Endothelial cell of umbilical vein (primary cell): ENCODE data around the gene NLN. TPM values are rescaled to one million over a fixed set of nuclear protein-coding genes. Genes with fewer than 3 reads are reported as not detected.

Experiments used
- BruUV-seq: library from RNA; stranded (reverse); fragments of 400-500 nt; replicated peaks from 2 replicates; lab custom pipeline; 2021; lab: Mats Ljungman, UMichigan
- CTCF ChIA-PET: fragments of 300-600, 350-600 bp; sonication (Branson Sonifier 250); formaldehyde crosslinking; loops from one replicate; lab custom pipeline; 2021; ENCODE audit warnings: antibody characterized with exemption, inconsistent platforms; lab: Charles Lee
- POLR2A ChIA-PET: fragments of 300-600, 350-600 bp; sonication (Branson Sonifier 250); formaldehyde crosslinking; loops from one replicate; lab custom pipeline; 2021; ENCODE audit warnings: antibody characterized with exemption, inconsistent platforms; lab: Charles Lee
- DNase-seq: peaks from one replicate; pipeline ENCODE4 v3.0.0-alpha.2; 2011; ENCODE audit warnings: low read depth, low spot score
- FAIRE-seq: peaks from 2 replicates; lab custom pipeline; 2011; peaks lifted over from hg19 to GRCh38; lab: Jason Lieb, UNC
- H2AFZ ChIP-seq: 2 replicates; pipeline ENCODE4 v1.6.0; 2012; ENCODE audit warnings: low read depth, low read length, control low read depth, inconsistent platforms
- H3K27ac ChIP-seq: 2 replicates; pipeline ENCODE4 v1.5.1; 2011; ENCODE audit warnings: low read depth, mild to moderate bottlenecking, control low read depth, low read length, moderate library complexity; ENCODE audit not compliant: insufficient read depth
- H3K27me3 ChIP-seq, 2 experiments: 2 replicates each; pipeline versions ENCODE4 v1.6.0 to v1.6.1; 2011; ENCODE audit warnings: low read length in 2 of 2, mixed read lengths in 1 of 2; ENCODE audit not compliant: control insufficient read depth in 2 of 2, insufficient read depth in 2 of 2
- H3K36me3 ChIP-seq, 2 experiments: 2 replicates in 1 of 2; 3 replicates in 1 of 2; pipeline ENCODE4 v1.5.1; 2011; ENCODE audit warnings: low read length in 2 of 2, mild to moderate bottlenecking in 1 of 2, moderate library complexity in 1 of 2; ENCODE audit not compliant: control insufficient read depth in 2 of 2, insufficient read depth in 2 of 2; ENCODE audit errors: extremely low read depth in 1 of 2
- H3K4me1 ChIP-seq: 3 replicates; pipeline ENCODE4 v1.5.1; 2011; ENCODE audit warnings: mild to moderate bottlenecking, low read length; ENCODE audit not compliant: control insufficient read depth, insufficient read depth; ENCODE audit errors: extremely low read depth
- H3K4me2 ChIP-seq: 2 replicates; pipeline ENCODE4 v1.6.1; 2011; ENCODE audit warnings: low read length, control low read depth, mixed read lengths; ENCODE audit not compliant: insufficient read depth
- H3K4me3 ChIP-seq, 3 experiments: fragments of 200-600 bp in 1 of 3; sonication (generic), shearing (Covaris generic) in 1 of 3; replicated peaks in 1 of 3; 2 replicates each; pipeline ENCODE4 v1.5.1; 2011 to 2016; ENCODE audit warnings: control low read depth in 3 of 3, low read length in 3 of 3, mild to moderate bottlenecking in 2 of 3, inconsistent platforms in 1 of 3, low read depth in 1 of 3, moderate library complexity in 1 of 3; ENCODE audit not compliant: insufficient read depth in 1 of 3
- H3K79me2 ChIP-seq: 2 replicates; pipeline ENCODE4 v1.6.0; 2012; ENCODE audit warnings: low read length, inconsistent platforms; ENCODE audit not compliant: control insufficient read depth, insufficient read depth
- H3K9ac ChIP-seq: replicated peaks from 2 replicates; pipeline ENCODE3; 2011; ENCODE audit warnings: low read length, control low read depth; ENCODE audit not compliant: insufficient read depth; ENCODE audit errors: extremely low read depth
- H3K9me1 ChIP-seq: replicated peaks from 3 replicates; pipeline ENCODE4 v1.6.0; 2011; ENCODE audit warnings: mild to moderate bottlenecking, low read length; ENCODE audit not compliant: control insufficient read depth, insufficient read depth; ENCODE audit errors: extremely low read depth
- H3K9me3 ChIP-seq: replicated peaks from 2 replicates; pipeline ENCODE4 v1.5.1; 2012; ENCODE audit warnings: low read length, inconsistent platforms; ENCODE audit not compliant: control insufficient read depth, insufficient read depth
- H4K20me1 ChIP-seq: replicated peaks from 2 replicates; pipeline ENCODE3; 2011; ENCODE audit warnings: mild to moderate bottlenecking, low read length; ENCODE audit not compliant: control insufficient read depth, insufficient read depth; ENCODE audit errors: extremely low read depth
- FOS ChIP-seq: IDR thresholded peaks from 2 replicates; pipeline ENCODE4 v1.6.1; 2011; ENCODE audit warnings: mild to moderate bottlenecking, low read length, moderate library complexity, borderline replicate concordance; ENCODE audit not compliant: insufficient read depth
- GATA2 ChIP-seq: IDR thresholded peaks from 2 replicates; pipeline ENCODE4 v1.7.0; 2011; ENCODE audit warnings: low read depth, mild to moderate bottlenecking, moderate library complexity, mixed read lengths, low read length; ENCODE audit not compliant: insufficient read length, insufficient read depth
- MYC ChIP-seq: IDR thresholded peaks from one replicate; pipeline ENCODE4 v1.6.1; 2011; ENCODE audit warnings: mild to moderate bottlenecking, low read depth, low read length
- POLR2A ChIP-seq: IDR thresholded peaks from 2 replicates; pipeline ENCODE4 v1.6.1; 2012; ENCODE audit warnings: low read depth, mild to moderate bottlenecking, control low read depth, low read length
- POLR2AphosphoS5 ChIP-seq: IDR thresholded peaks from 2 replicates; pipeline ENCODE4 v1.6.1; 2012; ENCODE audit warnings: low read depth, mild to moderate bottlenecking, control low read depth, low read length, moderate library complexity; ENCODE audit not compliant: insufficient read depth
- dilution Hi-C: fragments of 300-500 bp; cut with MboI; formaldehyde crosslinking; loops from one replicate; pipeline ENCODE4 v1.15.0; 2019; ENCODE audit warnings: low sequenced_read_pairs; ENCODE audit not compliant: extremely low pct_ligation_motif_present
- intact Hi-C: fragments of 100-400 bp; cut with micrococcal nuclease; formaldehyde crosslinking; loops from one replicate; pipeline ENCODE4 v1.10.0; 2022
- polyA plus RNA-seq, 4 experiments: library from polyadenylated mRNA; depleted of rRNA in 3 of 4; stranded (reverse) in 3 of 4; unstranded in 1 of 4; fragments of >200 nt; gene quantifications; 2 replicates each; pipeline versions ENCODE4 v1.2.1 to v1.2.3, GENCODE V29; 2011 to 2012; ENCODE audit warnings: missing spikeins in 1 of 4
- total RNA-seq: library from RNA; stranded (reverse); gene quantifications from 2 replicates; pipeline ENCODE4 v1.2.3, GENCODE V29; 2021
- TF ChIP-seq, protein P1 (sequence below): IDR thresholded peaks from 2 replicates; pipeline ENCODE4 v1.6.1; 2011; ENCODE audit not compliant: insufficient read depth, insufficient read length

NLN gene
- total and polyA plus RNA-seq, 2 donors (not counting 3 experiments of a cell fraction or from before 2014, with no cell fraction given), result 14.2 to 63.3 TPM

DNA sequence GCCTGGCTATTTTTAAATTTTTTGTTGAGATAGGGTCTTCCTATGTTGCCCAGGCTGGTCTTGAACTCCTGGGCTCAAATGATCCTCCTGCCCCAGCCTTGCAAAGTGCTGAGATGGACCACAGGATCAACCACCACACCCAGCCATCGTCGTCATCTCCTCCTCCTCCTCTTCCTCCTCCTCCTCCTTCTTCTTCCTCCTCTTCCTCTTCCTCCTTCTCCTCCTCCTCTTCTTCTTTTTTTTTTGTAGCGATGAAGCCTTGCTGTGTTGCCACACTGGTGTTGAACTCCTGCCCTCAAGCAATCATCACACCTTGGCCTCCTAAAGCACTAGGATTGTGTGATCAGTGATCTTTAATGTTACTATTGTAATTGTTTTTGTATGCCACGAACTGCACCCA is 155.0 kb downstream of the NLN start:
- H3K4me2 ChIP-seq, result no peak overlapping the region
- H3K9me1 ChIP-seq, result no peaks in the 10 kb centered on the region
- no peaks in the 10 kb centered on the region for H3K9me3 ChIP-seq
- DNase-seq, result no peak
- BruUV-seq, result no TSS peak
- FAIRE-seq, result no peak
- H2AFZ ChIP-seq, result no peak overlapping the region
- intact Hi-C loops (no loop called here), dilution Hi-C loops (no loop called here)
- H3K9ac ChIP-seq, result no peak overlapping the region
- ChIA-PET CTCF (no interaction called here), POLR2A (no interaction called here)
- no peak overlapping the region for H3K4me3 ChIP-seq
- no peaks in the 10 kb centered on the region for H4K20me1 ChIP-seq
- TF ChIP-seq MYC (no peak), POLR2AphosphoS5 (no peak), FOS (no peak), GATA2 (no peak), POLR2A (no peak)
- TF ChIP-seq, protein P1, sequence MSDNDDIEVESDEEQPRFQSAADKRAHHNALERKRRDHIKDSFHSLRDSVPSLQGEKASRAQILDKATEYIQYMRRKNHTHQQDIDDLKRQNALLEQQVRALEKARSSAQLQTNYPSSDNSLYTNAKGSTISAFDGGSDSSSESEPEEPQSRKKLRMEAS, result no peak
- no peaks in the 10 kb centered on the region for H3K36me3 ChIP-seq
- H3K27ac ChIP-seq, result no peak overlapping the region
- peaks cover 8% of the 10 kb centered on the region for H3K4me1 ChIP-seq
- no peaks in the 10 kb centered on the region for H3K27me3 ChIP-seq
- no peaks in the 10 kb centered on the region for H3K79me2 ChIP-seq

Other genes starting within 250 kb of the NLN start
- gene ADAMTS6, start 240.3 kb upstream of the NLN start, total RNA-seq, result 43.4 and 57.4 TPM in 2 replicates
- 16.2 and 20.4 TPM in 2 replicates for gene ADAMTS6, start 240.3 kb upstream of the NLN start, polyA plus RNA-seq
- 49.3 and 50.7 TPM in 2 replicates for gene CENPK, start 159.0 kb upstream of the NLN start, total RNA-seq
- gene CENPK, start 159.0 kb upstream of the NLN start, polyA plus RNA-seq, result 4.4 and 8.0 TPM in 2 replicates
- 40.9 and 41.9 TPM in 2 replicates for gene PPWD1, start 158.9 kb upstream of the NLN start, total RNA-seq
- gene PPWD1, start 158.9 kb upstream of the NLN start, polyA plus RNA-seq, result 3.3 and 4.9 TPM in 2 replicates
- gene TRIM23, start 97.9 kb upstream of the NLN start, total RNA-seq, result 10.0 and 10.6 TPM in 2 replicates
- gene TRIM23, start 97.9 kb upstream of the NLN start, polyA plus RNA-seq, result 2.2 and 2.5 TPM in 2 replicates
- gene SHLD3, start 97.2 kb upstream of the NLN start, total RNA-seq, result 3.6 TPM in 2 replicates
- gene SHLD3, start 97.2 kb upstream of the NLN start, polyA plus RNA-seq, result 1.1 and 1.7 TPM in 2 replicates
- gene TRAPPC13, start 97.2 kb upstream of the NLN start, total RNA-seq, result 16.4 and 24.0 TPM in 2 replicates
- gene TRAPPC13, start 97.2 kb upstream of the NLN start, polyA plus RNA-seq, result 7.7 and 7.9 TPM in 2 replicates
- 14.1 and 16.4 TPM in 2 replicates for gene SGTB, start 96 bp upstream of the NLN start, total RNA-seq
- gene SGTB, start 96 bp upstream of the NLN start, polyA plus RNA-seq, result 1.7 and 3.1 TPM in 2 replicates
- 55.6 and 60.1 TPM in 2 replicates for gene ERBIN, start 204.4 kb downstream of the NLN start, total RNA-seq
- 6.7 and 8.1 TPM in 2 replicates for gene ERBIN, start 204.4 kb downstream of the NLN start, polyA plus RNA-seq